ENCODE data around the gene MDGA2. TPM values are rescaled to one million over a fixed set of nuclear protein-coding genes. Genes with fewer than 3 reads are reported as not detected.
"Not testable (repeated sequence)": the region's sequence is repeated elsewhere in the genome, so short reads cannot be mapped to it uniquely, and the experiment has no call there.

The MDGA2 gene
- total RNA-seq, 1 donor: not detected

- TF ChIP-seq CTCF (IDR thresholded peaks at IDR 0.05; ENCODE audit: insufficient read depth, low read length): no peak
- no peak for DNase-seq (ENCODE audit: low read depth)
- no peak overlapping the region for H3K4me3 ChIP-seq (ENCODE audit: low read depth, low read length)
Observed at GRCh38 chr14:47297374-47297773, 378.0 kb downstream of the MDGA2 start.

- no peak overlapping the region for H3K4me3 ChIP-seq (ENCODE audit: low read depth, low read length)
- no peak for TF ChIP-seq CTCF (IDR thresholded peaks at IDR 0.05; ENCODE audit: insufficient read depth, low read length)
- no peak for DNase-seq (ENCODE audit: low read depth)
Observed at GRCh38 chr14:47284283-47284682, 391.1 kb downstream of the MDGA2 start.

- H3K4me3 ChIP-seq (ENCODE audit: low read depth, low read length); DNase-seq (ENCODE audit: low read depth): not testable (repeated sequence)
Observed at GRCh38 chr14:47281761-47282160, 393.6 kb downstream of the MDGA2 start.

GRCh38 chr14:47278233-47278842 lies 397.1 kb downstream of the MDGA2 start:
- no peak for DNase-seq (ENCODE audit: low read depth)
- peak; percentile 22 for TF ChIP-seq CTCF (IDR thresholded peaks at IDR 0.05; ENCODE audit: insufficient read depth, low read length)

GRCh38 chr14:47277703-47278102 lies 397.7 kb downstream of the MDGA2 start:
- TF ChIP-seq CTCF (IDR thresholded peaks at IDR 0.05; ENCODE audit: insufficient read depth, low read length): no peak
- DNase-seq (ENCODE audit: low read depth): peak; percentile 1
- no peak overlapping the region for H3K4me3 ChIP-seq (ENCODE audit: low read depth, low read length)

More at GRCh38 chr14:47278233-47278842, 397.1 kb downstream of the MDGA2 start:
- H3K4me3 ChIP-seq (ENCODE audit: low read depth, low read length): no peak overlapping the region

- no peak for TF ChIP-seq CTCF (IDR thresholded peaks at IDR 0.05; ENCODE audit: insufficient read depth, low read length)
- no peak for DNase-seq (ENCODE audit: low read depth)
Observed at GRCh38 chr14:47276931-47277330, 398.5 kb downstream of the MDGA2 start.

GRCh38 chr14:47273939-47274338 lies 401.5 kb downstream of the MDGA2 start:
- DNase-seq (ENCODE audit: low read depth): no peak
- H3K4me3 ChIP-seq (ENCODE audit: low read depth, low read length): no peak overlapping the region
- TF ChIP-seq CTCF (IDR thresholded peaks at IDR 0.05; ENCODE audit: insufficient read depth, low read length): no peak

More at GRCh38 chr14:47276931-47277330, 398.5 kb downstream of the MDGA2 start:
- H3K4me3 ChIP-seq (ENCODE audit: low read depth, low read length): no peak overlapping the region

Measured in fibroblast of the aortic adventitia (primary cell).